Vagina (tissue), 2 donors: Measurements from ENCODE around the gene OR52N1.

ENCODE experiments used
- POLR2A ChIP-seq, 2 donors: fragments of 450-650 bp; IDR thresholded peaks; one replicate each; pipeline ENCODE4 v1.6.1; 2017; ENCODE audit warnings: antibody characterized with exemption in 2 of 2, mild to moderate bottlenecking in 2 of 2, moderate library complexity in 2 of 2
- POLR2AphosphoS5 ChIP-seq, 2 donors: sonication (generic); formaldehyde crosslinking; IDR thresholded peaks; one replicate each; pipeline ENCODE4 v1.9.0; 2017; ENCODE audit warnings: antibody characterized with exemption in 2 of 2, mild to moderate bottlenecking in 2 of 2, low read depth in 1 of 2; ENCODE audit not compliant: insufficient read depth in 1 of 2
- TF ChIP-seq, protein P1 (sequence below), 3 experiments: fragments of 450-650 bp in 2 of 3; fragments of 200-600 bp in 1 of 3; sonication (generic) in 1 of 3; IDR thresholded peaks; one replicate each; pipeline ENCODE4 v1.5.1; 2017 to 2019; ENCODE audit warnings: antibody characterized with exemption in 3 of 3, mild to moderate bottlenecking in 2 of 3, moderate library complexity in 2 of 3

DNA sequence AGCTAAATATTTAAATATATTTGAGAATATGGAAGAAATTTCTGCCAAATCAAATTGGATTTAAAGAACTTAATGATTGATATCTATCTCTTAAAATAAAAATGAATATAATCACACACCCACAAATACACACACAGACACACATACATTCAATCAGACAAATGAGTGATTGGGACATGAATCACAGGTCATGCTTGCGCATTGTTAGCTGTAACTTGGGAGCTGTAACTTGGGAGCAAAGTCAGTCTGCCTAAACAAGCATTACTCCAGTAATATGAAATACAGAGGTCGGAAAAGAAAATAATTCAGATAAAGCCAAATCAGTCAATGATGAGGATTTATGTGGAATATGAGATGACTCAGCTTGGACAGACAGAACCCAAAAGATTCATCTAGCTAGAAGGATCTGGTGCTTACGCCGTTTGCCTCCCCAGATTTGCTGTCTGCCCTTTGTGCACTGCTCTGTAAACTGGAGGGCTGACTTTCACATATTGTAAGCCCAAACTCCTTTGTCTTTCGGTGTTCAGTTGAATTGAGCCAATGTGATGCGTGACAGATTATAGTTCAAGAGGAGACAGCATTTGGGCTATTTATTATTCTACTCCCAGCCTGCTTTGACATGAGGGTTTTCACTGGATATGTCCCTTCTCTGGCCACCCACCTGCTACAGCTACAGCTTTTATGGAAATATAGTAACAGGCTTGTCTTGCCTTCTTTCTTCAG, 53.2 kb downstream of the OR52N1 start:
- TF ChIP-seq POLR2AphosphoS5 (IDR thresholded peaks at IDR 0.05; ENCODE audit: insufficient read depth in 1 of 2, low read depth in 1 of 2) (no peak), POLR2A (IDR thresholded peaks at IDR 0.05) (no peak)
- TF ChIP-seq, protein P1, sequence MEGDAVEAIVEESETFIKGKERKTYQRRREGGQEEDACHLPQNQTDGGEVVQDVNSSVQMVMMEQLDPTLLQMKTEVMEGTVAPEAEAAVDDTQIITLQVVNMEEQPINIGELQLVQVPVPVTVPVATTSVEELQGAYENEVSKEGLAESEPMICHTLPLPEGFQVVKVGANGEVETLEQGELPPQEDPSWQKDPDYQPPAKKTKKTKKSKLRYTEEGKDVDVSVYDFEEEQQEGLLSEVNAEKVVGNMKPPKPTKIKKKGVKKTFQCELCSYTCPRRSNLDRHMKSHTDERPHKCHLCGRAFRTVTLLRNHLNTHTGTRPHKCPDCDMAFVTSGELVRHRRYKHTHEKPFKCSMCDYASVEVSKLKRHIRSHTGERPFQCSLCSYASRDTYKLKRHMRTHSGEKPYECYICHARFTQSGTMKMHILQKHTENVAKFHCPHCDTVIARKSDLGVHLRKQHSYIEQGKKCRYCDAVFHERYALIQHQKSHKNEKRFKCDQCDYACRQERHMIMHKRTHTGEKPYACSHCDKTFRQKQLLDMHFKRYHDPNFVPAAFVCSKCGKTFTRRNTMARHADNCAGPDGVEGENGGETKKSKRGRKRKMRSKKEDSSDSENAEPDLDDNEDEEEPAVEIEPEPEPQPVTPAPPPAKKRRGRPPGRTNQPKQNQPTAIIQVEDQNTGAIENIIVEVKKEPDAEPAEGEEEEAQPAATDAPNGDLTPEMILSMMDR (IDR thresholded peaks at IDR 0.05) = no peak
